ENCODE measurements around the gene CCDC88B. TPM values are rescaled to one million over a fixed set of nuclear protein-coding genes. Genes with fewer than 3 reads are reported as not detected.

Gene CCDC88B
- polyA plus RNA-seq, 12 donors, result 2.5 to 10.7 (median 3.4) TPM; not detected in 1

DNA sequence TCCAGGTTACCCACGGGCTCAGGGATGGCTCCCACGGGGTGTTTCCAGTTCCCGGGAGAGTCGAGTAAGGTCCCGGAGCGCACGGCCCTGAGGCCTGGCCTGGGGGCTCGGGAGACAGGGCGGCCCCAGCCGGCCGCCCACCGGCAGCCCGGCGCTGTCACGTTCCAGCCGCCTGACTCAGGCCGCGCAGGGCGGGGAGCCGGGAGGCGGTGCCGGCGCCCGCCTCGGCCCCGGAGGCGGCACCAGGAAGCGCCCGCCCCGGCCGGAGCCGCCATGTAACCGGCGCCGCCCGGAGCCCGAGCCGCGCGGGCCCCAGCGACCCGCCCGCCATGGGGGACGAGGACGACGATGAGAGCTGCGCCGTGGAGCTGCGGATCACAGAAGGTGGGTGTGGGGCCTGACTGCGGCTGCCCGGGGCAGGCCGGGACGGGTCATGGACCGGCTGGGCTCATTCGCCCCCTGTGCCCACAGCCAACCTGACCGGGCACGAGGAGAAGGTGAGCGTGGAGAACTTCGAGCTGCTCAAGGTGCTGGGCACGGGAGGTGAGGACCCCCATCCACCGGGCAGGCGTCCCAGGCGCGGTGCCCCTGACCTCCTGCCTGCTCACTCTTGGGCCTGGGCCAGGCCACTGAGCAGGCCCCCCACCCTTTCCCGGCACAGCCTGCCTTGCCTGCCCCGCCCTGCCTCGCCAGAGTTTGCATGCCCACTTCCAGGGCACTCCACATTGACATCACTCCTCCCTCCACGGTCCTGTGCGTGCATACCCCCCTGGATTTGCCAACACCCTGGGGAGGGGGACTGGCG lies 19.1 kb downstream of the CCDC88B start, which contains the start of gene RPS6KA4:
TSS of gene RPS6KA4 (plus strand) at position 256 of the 805 bp plus-strand sequence. CDS start at position 330, 74 bp downstream.
- DNase-seq, result no peak

DNA sequence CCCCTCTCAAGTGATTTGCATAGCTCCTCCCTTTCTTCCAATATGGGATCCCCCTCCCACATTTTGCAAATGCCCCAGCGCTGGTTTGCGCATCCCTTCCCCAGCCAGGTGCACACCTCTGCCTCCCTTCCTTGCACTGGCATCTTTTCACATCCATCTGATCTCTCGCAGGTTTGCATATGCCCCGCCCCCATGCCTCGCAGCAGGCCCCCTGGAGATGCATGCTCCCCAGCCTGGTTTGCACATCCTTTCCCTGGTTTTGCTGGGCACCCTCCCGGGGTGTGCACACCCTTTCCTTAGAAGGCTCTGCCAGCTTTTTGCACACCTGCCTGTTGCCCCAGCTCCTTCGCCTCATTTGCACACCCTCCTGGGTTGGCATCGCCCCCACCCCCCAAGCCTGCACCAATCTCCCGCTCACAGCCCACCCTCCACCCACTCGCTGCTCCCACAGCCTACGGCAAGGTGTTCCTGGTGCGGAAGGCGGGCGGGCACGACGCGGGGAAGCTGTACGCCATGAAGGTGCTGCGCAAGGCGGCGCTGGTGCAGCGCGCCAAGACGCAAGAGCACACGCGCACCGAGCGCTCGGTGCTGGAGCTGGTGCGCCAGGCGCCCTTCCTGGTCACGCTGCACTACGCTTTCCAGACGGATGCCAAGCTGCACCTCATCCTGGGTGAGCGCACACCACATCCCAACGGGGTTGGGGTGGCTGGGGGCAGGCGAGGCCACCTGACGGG lies 19.9 kb downstream of the CCDC88B start:
- DNase-seq, result no peak

DNA sequence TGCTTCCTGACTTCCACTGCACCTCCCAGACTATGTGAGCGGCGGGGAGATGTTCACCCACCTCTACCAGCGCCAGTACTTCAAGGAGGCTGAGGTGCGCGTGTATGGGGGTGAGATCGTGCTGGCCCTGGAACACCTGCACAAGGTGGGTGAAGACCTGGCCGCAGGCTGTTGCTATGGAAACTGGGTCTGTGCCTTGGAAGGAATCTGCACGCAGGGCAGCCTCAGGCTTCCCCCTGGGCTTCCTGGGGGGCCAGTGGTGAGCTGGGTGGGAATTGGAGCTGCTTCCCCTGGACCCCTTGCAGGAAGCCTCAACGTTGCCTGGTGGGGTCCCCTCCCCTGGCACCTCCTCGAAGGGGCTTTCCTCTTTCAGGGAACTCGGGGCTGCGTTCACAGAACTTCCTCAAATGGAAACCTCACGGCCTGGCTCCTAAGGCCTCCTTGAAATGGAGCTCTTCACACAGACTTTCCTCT lies 20.5 kb downstream of the CCDC88B start:
- no peak for DNase-seq

DNA sequence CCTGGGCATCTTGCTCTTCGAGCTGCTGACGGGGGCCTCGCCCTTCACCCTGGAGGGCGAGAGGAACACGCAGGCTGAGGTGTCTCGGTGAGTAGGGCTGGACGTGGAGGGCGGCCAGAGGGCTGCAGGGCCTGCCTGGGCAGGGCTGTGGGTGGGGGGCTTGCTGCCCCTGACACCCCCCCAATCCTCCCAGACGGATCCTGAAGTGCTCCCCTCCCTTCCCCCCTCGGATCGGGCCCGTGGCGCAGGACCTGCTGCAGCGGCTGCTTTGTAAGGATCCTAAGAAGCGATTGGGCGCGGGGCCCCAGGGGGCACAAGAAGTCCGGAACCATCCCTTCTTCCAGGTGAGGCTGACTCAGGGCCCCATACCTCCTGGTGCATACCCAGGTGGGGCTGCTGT lies 21.7 kb downstream of the CCDC88B start:
- DNase-seq, result no peak

DNA sequence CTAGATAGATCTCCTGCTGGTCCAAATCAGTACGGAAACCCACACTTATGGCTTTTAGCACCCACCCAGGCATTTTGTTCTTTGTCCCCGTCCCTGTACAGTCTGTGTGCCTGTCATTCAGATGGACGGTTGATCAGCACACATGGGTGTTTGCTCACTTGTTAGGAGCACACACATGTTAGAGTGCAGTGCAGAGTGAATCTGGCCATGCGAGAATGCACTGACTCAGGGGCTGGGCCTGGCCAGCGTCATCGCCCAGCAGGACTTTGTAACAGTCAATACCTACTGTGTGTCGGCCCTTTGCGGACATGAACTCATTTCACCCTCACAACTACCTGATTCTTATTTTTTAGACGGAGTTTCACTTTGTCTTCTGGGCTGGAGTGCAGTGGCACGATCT lies 22.3 kb downstream of the CCDC88B start:
- no peak for DNase-seq

DNA sequence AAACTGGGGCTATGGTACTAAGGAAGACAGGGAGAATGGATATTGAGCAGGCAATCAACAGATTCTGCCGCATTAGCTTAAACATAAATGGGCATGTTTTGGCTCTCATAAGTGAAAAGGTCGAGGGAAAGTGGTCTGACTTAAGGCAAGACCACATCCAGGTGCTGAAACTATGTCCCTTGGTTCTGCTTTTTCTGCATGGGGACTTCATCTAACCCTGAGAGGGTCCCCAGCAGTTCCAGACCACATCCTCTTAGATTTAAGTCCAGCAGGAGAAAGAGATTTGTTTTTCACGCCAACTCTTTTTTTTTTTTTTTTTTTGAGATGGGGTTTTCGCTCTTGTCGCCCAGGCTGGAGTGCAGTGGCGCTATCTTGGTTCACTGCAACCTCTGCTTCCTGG lies 24.4 kb downstream of the CCDC88B start:
- no peak for DNase-seq

DNA sequence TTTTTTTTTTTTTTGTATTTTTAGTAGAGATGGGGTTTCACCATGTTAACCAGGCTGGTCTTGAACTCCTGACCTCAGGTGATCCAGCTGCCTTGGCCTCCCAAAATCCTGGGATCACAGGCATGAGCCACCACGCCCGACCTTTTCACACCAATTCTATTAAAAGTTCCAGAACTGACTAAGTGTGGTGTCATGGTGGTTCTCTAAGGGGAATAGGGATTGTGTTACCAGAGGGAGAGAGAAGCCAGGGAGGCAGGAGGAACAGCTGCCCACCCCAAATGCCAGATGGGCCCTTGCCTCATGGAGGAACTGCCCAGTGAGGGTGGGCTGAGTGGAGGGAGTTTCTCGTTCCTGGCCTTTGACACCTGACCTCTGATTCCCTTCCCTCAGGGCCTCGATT lies 24.9 kb downstream of the CCDC88B start:
- DNase-seq, result no peak

DNA sequence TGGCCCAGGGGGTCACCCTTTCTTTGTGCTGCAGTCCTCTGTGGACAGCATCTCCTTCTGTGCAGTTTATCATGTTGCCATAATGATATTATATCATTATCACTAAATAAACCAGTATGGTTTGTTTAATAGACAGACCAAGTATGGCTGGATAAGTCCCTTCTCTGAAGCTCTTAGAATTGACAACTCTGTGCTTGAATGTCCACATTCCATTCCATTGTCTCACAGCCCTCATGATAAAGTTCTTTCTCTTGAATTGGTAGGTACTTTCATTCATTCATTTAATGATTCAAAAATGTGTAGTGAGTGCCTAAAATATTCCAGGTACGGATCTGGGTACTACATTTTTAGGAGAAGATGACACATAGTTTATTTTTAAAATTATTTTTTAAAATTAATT lies 26.7 kb downstream of the CCDC88B start:
- no peak for DNase-seq

DNA sequence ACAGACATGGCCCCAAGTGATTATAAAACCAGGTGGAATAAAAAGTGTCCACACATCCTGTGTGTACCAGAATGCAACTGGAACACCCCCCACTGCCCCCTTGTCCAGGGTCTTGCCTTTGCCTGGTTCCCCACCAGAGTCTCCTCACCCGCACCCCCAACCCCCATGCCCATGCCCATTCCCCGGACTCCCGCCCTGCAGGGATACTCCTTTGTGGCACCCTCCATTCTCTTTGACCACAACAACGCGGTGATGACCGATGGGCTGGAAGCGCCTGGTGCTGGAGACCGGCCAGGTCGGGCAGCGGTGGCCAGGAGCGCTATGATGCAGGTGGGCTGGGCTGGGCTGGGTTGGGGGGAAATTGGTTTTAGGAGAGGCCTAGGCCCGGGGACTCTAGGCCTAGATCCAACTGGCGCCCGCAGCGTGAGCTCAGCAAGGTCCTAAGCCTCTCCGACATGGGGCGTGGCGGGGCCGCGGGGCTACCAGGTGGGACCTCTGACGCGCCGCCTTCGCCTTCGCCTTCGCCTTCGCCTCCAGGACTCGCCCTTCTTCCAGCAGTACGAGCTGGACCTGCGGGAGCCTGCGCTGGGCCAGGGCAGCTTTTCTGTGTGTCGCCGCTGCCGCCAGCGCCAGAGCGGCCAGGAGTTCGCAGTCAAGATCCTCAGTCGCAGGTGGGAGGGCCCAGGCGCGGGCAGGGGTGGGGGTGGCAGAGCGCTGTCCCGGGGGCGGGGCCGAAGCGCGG lies 28.1 kb downstream of the CCDC88B start:
- DNase-seq, result no peak

DNA sequence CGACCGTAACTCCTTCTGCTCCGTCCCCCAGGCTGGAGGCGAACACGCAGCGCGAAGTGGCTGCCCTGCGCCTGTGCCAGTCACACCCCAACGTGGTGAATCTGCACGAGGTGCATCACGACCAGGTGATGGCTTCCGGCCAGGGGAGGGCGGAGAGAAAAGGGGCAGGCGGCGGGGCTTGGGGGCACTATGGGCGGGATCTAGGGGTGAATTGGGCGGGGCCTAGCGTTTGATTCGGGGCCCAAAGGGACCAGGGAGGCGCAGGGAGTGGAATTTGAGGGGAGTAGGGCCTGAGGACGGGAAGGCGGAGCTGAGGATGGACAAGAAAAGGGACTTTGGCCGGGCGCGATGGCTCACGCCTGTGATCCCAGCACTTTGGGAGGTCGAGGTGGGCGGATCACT lies 28.7 kb downstream of the CCDC88B start:
- no peak for DNase-seq

DNA sequence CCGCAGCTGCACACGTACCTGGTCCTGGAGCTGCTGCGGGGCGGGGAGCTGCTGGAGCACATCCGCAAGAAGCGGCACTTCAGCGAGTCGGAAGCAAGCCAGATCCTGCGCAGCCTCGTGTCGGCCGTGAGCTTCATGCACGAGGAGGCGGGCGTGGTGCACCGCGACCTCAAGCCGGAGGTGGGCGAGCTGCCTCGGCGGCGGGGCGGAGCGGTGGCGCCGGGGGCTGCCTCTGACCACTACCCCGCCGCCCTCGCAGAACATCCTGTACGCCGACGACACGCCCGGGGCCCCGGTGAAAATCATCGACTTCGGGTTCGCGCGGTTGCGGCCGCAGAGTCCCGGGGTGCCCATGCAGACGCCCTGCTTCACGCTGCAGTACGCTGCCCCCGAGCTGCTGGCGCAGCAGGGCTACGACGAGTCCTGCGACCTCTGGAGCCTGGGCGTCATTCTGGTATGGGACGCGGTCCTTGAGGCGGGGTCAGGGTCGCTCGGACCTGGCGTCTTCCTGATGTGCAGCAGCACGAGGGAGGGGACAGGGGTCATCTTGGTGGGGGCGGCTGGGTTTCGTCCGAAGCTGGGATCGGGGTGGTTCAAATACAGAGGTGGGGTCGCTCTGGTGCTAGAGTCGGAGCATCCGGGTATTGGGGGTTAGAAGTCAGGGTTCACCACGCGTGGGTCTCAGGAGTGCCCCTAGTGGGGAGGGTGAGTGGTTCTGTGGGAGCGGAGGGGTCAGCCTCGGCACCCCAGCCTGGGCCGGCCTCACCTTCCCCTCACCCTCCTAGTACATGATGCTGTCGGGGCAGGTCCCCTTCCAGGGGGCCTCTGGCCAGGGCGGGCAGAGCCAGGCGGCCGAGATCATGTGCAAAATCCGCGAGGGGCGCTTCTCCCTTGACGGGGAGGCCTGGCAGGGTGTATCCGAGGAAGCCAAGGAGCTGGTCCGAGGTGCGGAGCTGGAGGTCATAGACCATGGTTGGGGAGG lies 29.7 kb downstream of the CCDC88B start:
- no peak for DNase-seq

DNA sequence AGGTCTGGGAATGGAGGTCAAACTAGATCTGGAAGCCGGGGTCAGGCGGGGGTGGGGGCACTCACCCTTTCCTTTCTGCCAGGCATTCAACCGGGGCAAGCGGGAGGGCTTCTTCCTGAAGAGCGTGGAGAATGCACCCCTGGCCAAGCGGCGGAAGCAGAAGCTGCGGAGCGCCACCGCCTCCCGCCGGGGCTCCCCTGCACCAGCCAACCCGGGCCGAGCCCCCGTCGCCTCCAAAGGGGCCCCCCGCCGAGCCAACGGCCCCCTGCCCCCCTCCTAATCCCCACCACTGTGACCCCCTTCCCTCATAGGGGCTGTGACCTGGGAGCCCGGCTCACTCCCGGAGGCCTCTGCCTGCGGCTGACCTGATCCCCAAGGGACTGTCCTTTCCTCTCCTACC lies 31.2 kb downstream of the CCDC88B start:
- DNase-seq, result no peak

DNA sequence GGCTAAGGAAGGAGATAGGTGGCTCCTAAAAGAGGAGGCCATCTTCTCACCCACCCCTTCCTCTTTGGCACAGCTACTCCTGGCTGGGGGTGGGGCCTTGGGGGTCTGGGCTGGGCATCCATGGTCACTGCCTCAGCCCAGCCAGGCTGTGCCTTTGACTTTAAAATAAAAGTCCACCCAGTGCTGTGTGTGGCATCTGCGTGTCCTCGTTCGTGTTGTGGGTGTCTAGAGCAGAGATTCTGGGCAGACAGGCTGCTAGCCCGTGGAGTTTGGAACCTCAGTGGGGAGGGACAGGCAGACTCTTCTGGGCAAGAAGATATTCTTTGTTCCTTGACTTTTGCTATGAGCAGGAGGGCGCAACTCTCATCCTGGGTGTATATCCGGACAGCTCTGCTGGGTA lies 32.0 kb downstream of the CCDC88B start:
- no peak for DNase-seq

DNA sequence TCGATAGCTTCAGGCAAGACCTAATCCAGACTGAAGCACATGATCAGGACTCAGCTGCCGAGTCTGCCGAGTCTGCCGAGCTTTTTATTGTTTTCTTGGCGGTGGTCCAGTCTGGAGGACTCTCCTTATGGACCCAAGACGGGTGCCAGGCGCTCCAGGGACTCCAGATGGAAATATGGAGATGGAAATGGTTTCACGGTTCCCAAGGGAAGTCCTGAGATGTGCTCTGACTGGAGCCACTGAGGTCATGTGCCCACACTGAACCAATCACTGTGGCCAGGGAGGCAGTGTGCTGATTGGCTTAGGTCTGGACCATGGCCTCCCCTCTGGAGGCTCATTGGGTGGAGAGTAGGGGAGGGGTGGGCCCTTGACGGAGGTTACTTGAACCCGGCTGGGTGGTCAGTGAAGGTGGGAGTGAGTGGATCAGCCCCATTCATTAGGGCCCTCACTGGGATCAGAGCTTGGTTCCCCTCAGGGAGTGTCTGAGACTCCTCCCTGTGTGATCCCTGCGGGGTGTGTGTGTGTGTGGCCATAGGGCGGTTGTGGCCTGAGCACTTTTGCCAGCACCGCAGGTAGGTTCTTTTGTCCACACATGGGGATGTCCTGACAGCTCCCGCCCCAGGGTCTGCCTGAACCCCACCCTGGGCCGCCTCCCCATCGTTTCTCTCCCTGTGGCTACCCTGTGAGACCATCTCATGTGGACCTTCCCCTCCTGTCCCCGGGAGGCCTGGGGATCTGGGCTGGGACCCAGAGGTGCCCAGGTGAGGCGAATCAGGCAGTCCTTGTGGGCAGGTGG lies 33.0 kb downstream of the CCDC88B start:
- no peak for DNase-seq

DNA sequence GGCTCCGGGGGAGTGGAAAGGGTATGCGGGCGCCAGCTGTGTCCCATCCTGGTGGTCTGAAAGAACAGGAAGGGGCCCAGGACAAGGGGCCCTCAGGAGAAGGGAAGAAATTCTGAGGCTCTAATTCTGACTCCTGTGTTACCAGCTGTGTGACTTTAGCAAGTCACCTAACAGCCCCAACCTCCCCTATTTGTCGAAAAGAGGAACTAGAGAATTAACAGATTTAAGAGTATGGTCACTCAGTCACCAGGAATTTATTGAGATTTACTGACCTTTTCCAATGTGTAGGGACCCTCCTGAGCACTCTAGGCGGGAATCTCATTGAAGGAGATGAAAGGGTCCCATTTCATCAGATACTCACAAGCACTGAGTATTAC lies 33.6 kb downstream of the CCDC88B start:
- no peak for DNase-seq

DNA sequence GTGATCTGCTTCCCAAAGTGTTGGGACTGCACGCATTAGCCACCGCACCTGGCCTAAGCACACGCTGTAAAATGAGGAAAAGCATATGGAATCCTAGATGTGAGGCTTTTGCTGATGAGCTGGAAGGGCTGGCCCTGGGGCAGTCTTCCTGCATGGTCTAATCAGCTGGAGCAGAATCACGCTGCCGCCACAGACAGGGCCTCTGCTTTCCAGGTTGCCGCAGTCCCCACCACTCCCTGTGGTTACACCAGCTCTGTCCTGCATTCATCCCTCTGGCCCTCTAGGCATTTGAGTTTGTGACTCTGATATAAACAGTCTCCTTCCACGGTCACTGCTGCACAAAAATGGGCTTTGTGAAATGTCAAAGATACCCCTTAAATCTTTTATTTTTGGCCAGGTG lies 36.1 kb downstream of the CCDC88B start:
- DNase-seq, result no peak

DNA sequence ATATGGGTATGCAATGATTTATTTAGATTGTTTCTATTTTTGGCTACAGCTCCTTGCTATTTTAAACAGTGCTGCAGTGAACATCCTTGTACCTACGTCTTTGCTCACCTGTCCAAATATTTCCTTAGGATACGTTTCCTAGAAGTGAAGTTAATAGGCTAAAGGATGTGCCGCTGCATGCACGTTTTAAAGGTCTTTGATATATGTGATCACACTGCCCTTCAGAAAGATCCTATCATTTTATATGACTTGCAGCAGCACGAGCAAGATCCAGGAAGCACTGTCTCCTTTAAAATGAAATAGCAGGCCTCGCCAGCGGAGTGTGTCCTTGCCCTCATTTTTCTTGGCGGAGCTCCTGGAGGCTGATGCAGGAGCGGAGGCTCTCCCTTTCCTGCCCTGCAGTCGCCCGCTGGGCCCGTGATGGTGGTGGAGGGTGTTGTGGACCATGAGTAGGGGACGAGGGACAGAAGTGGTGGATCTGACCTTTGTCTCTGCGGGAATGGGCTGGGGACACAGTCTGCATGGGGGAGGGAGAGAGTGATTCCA lies 38.4 kb downstream of the CCDC88B start:
- DNase-seq, result peak; percentile 30

DNA sequence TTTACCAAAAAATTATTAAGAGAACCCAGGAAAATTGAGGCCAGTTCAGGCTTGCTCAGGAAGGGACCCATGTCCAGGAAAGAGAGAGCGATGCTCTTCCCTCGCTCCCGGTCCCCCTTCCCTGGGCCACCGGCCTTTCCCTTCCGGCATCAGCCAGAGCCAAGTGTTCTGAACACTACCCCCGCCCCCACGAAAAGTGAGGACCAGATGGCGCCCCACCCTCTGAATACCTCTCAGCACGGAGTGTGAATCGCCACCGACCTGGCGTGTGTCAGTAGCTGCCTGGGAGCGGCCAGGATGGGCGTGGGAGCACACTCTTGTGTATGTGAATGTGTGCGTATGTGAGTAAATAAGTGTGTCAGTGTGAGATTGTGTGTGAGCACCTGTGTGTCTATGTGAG lies 39.2 kb downstream of the CCDC88B start:
- DNase-seq, result no peak

DNA sequence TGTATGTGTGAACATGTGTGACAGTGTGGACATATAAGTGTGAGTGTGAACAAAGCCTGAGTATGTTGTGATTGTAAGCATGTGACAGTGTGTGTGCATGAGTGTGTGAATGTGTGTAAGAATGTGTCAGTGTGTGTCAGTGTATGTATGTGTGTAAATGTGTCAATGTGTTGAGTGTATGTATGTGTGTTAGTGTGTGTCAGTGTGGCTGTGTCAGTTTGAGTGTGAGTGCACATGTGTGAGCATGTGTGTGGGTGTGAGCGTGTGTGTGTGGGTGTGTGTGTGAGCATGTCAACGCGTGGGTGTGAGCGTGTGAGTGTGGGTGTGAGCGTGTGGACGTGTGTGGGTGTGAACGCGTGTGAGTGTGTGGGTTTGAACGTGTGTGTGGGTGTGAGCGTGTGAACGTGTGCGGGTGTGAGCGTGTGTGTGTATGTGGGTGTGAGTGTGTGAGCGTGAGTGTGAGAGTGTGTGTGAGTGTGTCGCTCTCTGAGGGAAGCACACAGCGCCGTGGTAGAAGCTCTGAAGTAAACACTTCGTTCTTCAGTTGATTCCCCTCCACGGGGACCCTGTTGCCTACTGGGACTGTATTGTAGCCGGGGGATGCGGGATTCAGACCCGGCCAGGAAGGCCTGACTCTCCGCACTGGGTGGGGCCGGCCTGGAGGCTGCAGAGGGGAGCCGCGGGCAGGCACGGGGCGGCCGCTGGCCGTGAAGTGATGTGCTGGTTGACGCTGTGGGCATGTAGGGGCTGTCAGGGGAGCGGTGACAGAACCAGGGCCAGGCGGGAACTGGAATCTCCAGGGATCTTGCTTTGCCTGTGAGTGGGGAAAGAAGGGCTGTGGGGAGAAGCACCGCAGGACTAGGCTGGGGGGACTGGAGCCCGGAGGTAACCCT lies 40.1 kb downstream of the CCDC88B start:
- no peak for DNase-seq
